Measurements from ENCODE around the gene GRB7.
"Not testable (repeated sequence)": the region's sequence is repeated elsewhere in the genome, so short reads cannot be mapped to it uniquely, and the experiment has no call there.

The GRB7 gene

GRCh38 chr17:39736319-39737165, 1.2 kb upstream of the GRB7 start:
- no peak for DNase-seq

GRCh38 chr17:39737206-39737759, 455 bp upstream of the GRB7 start:
- no peak for DNase-seq

GRCh38 chr17:39738568-39738901, 797 bp downstream of the GRB7 start:
- DNase-seq: peak in 4 of 5 donors; percentile 33 to 56 (median 46)

GRCh38 chr17:39738983-39739884, 1.5 kb downstream of the GRB7 start:
- DNase-seq: no peak

GRCh38 chr17:39739885-39740356, 2.2 kb downstream of the GRB7 start:
- no peak for DNase-seq

GRCh38 chr17:39740357-39741111, 2.8 kb downstream of the GRB7 start:
- DNase-seq: no peak

- no peak for DNase-seq
Observed at GRCh38 chr17:39742126-39742855, 4.6 kb downstream of the GRB7 start.

- DNase-seq: no peak
Observed at GRCh38 chr17:39742856-39743436, 5.2 kb downstream of the GRB7 start.

GRCh38 chr17:39744075-39744835, 6.5 kb downstream of the GRB7 start:
- no peak for DNase-seq

- no peak for DNase-seq
Observed at GRCh38 chr17:39744836-39745215, 7.1 kb downstream of the GRB7 start.

GRCh38 chr17:39745335-39746144, 7.8 kb downstream of the GRB7 start:
- no peak for DNase-seq

- no peak for DNase-seq
Observed at GRCh38 chr17:39746145-39746461, 8.4 kb downstream of the GRB7 start.

- DNase-seq: no peak
Observed at GRCh38 chr17:39747745-39748144, 10.0 kb downstream of the GRB7 start.

GRCh38 chr17:39748444-39749034, 10.8 kb downstream of the GRB7 start:
- not testable (repeated sequence) for DNase-seq

- no peak for DNase-seq
Observed at GRCh38 chr17:39750131-39751015, 12.6 kb downstream of the GRB7 start.

GRCh38 chr17:39751016-39751543, 13.3 kb downstream of the GRB7 start:
- no peak for DNase-seq

GRCh38 chr17:39751637-39752036, 13.9 kb downstream of the GRB7 start:
- no peak for DNase-seq

- DNase-seq: no peak
Observed at GRCh38 chr17:39752241-39752881, 14.6 kb downstream of the GRB7 start.
